Mesothelial cell of epicardium (in vitro differentiated cells): ENCODE results near the gene RSU1. TPM values are rescaled to one million over a fixed set of nuclear protein-coding genes. Genes with fewer than 3 reads are reported as not detected.

Experiments
- DNase-seq, 2 experiments: peaks; one replicate each; pipeline ENCODE4 v3.0.0; 2021; ENCODE audit warnings: low spot score in 2 of 2; ENCODE audit not compliant: unreplicated experiment in 2 of 2
- H3K27ac Mint-ChIP-seq: 2 replicates; pipeline ENCODE4 v1.8.0; 2021; ENCODE audit warnings: mixed read lengths
- H3K27me3 Mint-ChIP-seq: 2 replicates; pipeline ENCODE4 v1.8.0; 2021; ENCODE audit warnings: low read depth, mixed read lengths
- H3K36me3 Mint-ChIP-seq: 2 replicates; pipeline ENCODE4 v1.8.0; 2021; ENCODE audit warnings: mixed read lengths
- H3K4me1 Mint-ChIP-seq: 2 replicates; pipeline ENCODE4 v1.8.0; 2021; ENCODE audit warnings: mixed read lengths
- H3K4me3 Mint-ChIP-seq: 2 replicates; pipeline ENCODE4 v1.8.0; 2021; ENCODE audit warnings: mild to moderate bottlenecking, moderate library complexity, mixed read lengths
- H3K9me3 Mint-ChIP-seq: 2 replicates; pipeline ENCODE4 v1.8.0; 2021; ENCODE audit warnings: mixed read lengths
- total RNA-seq: library from RNA; stranded (reverse); gene quantifications from 3 replicates; pipeline ENCODE4 v1.2.1, GENCODE V29; 2021
- TF ChIP-seq, protein P1 (sequence below): fragments of 200-600 bp; sonication (generic); IDR thresholded peaks from one replicate; pipeline ENCODE4 v1.5.0; 2021; ENCODE audit warnings: antibody characterized with exemption; ENCODE audit not compliant: unreplicated experiment

RSU1 gene
- total RNA-seq, 1 donor from 2014 or later: 36.2 TPM

DNA sequence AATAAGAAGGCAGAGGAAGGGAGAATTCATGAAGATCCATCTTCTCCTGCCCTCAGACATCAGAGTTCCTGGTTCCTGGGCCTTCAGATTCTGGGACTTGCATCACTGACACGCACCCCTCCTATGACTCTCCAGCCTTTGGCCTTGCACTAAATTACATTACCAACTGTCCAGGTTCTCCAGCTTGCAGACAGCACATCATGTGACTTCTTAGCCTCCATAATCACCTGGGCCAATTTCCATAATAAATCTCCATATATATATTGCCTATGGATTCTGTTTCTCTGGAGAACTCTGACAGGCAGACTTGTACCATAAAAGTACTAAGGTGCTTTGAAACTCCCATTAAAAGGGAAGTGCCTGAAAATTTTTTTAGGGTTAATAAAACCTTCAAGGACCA is 23.2 kb downstream of the RSU1 start:
- H3K4me3 Mint-ChIP-seq: no peak overlapping the region
- no peak overlapping the region for H3K27ac Mint-ChIP-seq
- DNase-seq: no peak
- H3K36me3 Mint-ChIP-seq: peaks cover 6% of the 10 kb centered on the region
- TF ChIP-seq, protein P1, sequence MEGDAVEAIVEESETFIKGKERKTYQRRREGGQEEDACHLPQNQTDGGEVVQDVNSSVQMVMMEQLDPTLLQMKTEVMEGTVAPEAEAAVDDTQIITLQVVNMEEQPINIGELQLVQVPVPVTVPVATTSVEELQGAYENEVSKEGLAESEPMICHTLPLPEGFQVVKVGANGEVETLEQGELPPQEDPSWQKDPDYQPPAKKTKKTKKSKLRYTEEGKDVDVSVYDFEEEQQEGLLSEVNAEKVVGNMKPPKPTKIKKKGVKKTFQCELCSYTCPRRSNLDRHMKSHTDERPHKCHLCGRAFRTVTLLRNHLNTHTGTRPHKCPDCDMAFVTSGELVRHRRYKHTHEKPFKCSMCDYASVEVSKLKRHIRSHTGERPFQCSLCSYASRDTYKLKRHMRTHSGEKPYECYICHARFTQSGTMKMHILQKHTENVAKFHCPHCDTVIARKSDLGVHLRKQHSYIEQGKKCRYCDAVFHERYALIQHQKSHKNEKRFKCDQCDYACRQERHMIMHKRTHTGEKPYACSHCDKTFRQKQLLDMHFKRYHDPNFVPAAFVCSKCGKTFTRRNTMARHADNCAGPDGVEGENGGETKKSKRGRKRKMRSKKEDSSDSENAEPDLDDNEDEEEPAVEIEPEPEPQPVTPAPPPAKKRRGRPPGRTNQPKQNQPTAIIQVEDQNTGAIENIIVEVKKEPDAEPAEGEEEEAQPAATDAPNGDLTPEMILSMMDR: no peak
- no peaks in the 10 kb centered on the region for H3K27me3 Mint-ChIP-seq
- H3K4me1 Mint-ChIP-seq: peaks cover 2% of the 10 kb centered on the region
- H3K9me3 Mint-ChIP-seq: peaks cover 11% of the 10 kb centered on the region

DNA sequence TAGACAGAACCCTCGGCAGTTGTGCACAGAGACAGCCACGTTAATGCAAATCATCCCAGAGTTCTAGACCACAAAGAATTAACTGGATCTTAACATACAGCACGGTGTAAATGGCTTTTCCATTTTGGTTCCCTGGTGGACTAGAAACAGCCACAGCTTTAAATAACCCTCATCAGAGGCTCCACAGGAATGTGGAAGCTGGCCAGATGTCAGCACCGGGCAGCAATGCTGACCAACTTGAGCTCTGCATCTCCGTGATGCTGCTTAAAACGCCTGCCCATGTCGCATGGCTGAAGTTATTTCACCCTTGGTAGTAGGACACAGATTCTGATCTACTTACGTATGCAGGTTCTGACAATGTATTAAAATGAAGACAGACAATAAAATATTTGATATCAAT is 24.5 kb downstream of the RSU1 start:
- no peak for DNase-seq
- Mint-ChIP-seq H3K4me3 (no peak overlapping the region), H3K4me1 (peaks cover 2% of the 10 kb centered on the region), H3K36me3 (peaks cover 1% of the 10 kb centered on the region), H3K27me3 (no peaks in the 10 kb centered on the region), H3K9me3 (peaks cover 7% of the 10 kb centered on the region), H3K27ac (no peak overlapping the region)
- TF ChIP-seq, protein P1: no peak

DNA sequence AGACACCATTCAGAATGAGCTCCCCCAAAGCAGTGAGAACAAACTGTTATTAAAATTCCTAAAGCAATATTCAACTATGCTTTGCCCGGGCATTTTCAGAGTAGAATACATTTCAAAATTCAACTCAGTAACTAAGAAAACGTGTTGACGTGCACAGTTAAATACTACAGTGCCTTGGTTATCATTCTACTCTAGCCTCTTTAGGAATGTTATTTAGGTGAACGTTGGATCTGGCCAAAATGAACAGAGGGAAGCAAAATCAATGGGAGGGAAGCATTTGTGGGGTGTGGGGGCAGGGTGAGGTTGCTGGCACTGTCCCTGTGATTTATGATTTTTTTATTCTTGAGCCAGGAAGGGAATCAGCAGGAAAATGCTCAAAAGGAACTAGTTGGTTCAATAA is 27.5 kb downstream of the RSU1 start:
- H3K36me3 Mint-ChIP-seq: peaks cover 3% of the 10 kb centered on the region
- no peak for DNase-seq
- H3K4me1 Mint-ChIP-seq: peaks cover 2% of the 10 kb centered on the region
- TF ChIP-seq, protein P1: no peak
- no peak overlapping the region for H3K4me3 Mint-ChIP-seq
- H3K27ac Mint-ChIP-seq: no peak overlapping the region
- H3K9me3 Mint-ChIP-seq: peaks cover 9% of the 10 kb centered on the region
- H3K27me3 Mint-ChIP-seq: no peaks in the 10 kb centered on the region

DNA sequence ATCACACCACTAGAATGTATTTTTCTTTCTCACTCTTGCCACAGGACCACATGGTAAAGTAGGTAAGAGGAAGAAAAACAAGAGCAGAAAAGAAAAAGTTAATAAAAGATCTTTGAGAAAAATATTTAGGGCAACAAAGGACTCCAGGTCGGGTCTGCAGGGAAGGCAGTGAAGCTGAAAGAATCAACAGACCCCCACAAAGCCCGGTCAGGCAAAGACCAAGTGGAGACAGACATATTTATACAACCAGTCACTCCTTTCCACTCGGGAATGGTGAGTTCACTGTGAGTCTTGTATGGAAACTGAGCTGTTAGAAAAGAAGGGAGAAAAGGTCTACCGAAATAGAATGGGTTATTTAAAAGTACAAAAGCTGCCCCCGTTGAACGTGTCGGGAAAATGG is 28.0 kb downstream of the RSU1 start:
- Mint-ChIP-seq H3K9me3 (peaks cover 10% of the 10 kb centered on the region), H3K27ac (no peak overlapping the region), H3K36me3 (peaks cover 2% of the 10 kb centered on the region), H3K27me3 (no peaks in the 10 kb centered on the region), H3K4me1 (peaks cover 2% of the 10 kb centered on the region), H3K4me3 (no peak overlapping the region)
- TF ChIP-seq, protein P1: no peak
- no peak for DNase-seq

DNA sequence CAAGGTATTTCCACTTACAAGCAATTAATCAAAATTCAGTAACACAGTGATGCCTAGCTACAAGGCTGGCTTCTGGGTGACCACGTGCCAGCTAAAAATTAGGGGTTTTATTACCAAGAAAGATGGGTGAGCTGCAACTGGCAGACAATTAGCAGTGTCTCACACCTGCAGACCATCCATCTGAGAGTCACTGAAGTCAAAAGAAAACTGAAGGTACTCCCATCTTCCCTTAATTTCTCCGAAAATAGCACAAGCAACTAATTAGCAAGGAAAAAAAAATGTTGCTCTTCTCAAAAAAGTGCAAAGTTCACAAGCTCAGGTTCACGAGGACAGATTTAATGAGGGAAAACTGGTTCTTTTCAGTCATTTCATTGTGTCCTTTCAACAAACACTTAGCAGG is 28.4 kb downstream of the RSU1 start:
- H3K9me3 Mint-ChIP-seq: peaks cover 10% of the 10 kb centered on the region
- H3K4me1 Mint-ChIP-seq: peaks cover 2% of the 10 kb centered on the region
- no peak overlapping the region for H3K27ac Mint-ChIP-seq
- no peaks in the 10 kb centered on the region for H3K27me3 Mint-ChIP-seq
- H3K36me3 Mint-ChIP-seq: peaks cover 2% of the 10 kb centered on the region
- TF ChIP-seq, protein P1: no peak
- no peak overlapping the region for H3K4me3 Mint-ChIP-seq
- DNase-seq: no peak

DNA sequence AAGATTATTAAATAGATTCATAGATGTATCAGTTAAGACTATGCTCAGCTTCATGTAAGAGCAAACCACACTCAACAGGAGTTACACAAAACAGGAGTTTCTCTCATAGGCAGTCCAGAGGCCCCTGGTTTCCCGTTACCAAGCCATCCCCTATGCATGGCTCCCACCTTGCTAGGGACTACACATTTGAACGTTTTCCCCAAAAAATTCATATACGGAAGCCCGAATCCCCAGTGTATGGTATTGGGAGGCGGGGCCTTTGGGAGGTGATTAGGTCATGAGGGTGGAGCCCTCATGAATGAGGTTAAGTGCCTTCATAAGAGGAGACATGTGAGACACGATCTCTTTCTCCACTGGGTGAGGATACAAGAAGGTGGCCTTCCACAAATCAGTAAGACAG is 29.1 kb downstream of the RSU1 start:
- peaks cover 3% of the 10 kb centered on the region for H3K9me3 Mint-ChIP-seq
- no peak overlapping the region for H3K4me3 Mint-ChIP-seq
- no peak overlapping the region for H3K27ac Mint-ChIP-seq
- DNase-seq: no peak
- H3K36me3 Mint-ChIP-seq: peaks cover 2% of the 10 kb centered on the region
- TF ChIP-seq, protein P1: no peak
- H3K4me1 Mint-ChIP-seq: peaks cover 2% of the 10 kb centered on the region
- H3K27me3 Mint-ChIP-seq: no peaks in the 10 kb centered on the region
